ENCODE measurements around the gene ZNF578.

GRCh38 chr19:52494518-52494917 is 41.2 kb downstream of the ZNF578 start:
- TF ChIP-seq CTCF (IDR thresholded peaks at IDR 0.05) (no peak), POLR2A (IDR thresholded peaks at IDR 0.05) (no peak)

All from esophagus squamous epithelium (tissue), 4 donors.